Endothelial cell of umbilical vein (primary cell): ENCODE results near the gene LAG3. TPM values are rescaled to one million over a fixed set of nuclear protein-coding genes. Genes with fewer than 3 reads are reported as not detected.

Source experiments
- BruUV-seq: library from RNA; stranded (reverse); fragments of 400-500 nt; replicated peaks from 2 replicates; lab custom pipeline; 2021; lab: Mats Ljungman, UMichigan
- CTCF ChIA-PET: fragments of 300-600, 350-600 bp; sonication (Branson Sonifier 250); formaldehyde crosslinking; loops from one replicate; lab custom pipeline; 2021; ENCODE audit warnings: antibody characterized with exemption, inconsistent platforms; lab: Charles Lee
- POLR2A ChIA-PET: fragments of 300-600, 350-600 bp; sonication (Branson Sonifier 250); formaldehyde crosslinking; loops from one replicate; lab custom pipeline; 2021; ENCODE audit warnings: antibody characterized with exemption, inconsistent platforms; lab: Charles Lee
- DNase-seq: peaks from one replicate; pipeline ENCODE4 v3.0.0-alpha.2; 2011; ENCODE audit warnings: low read depth, low spot score
- FAIRE-seq: peaks from 2 replicates; lab custom pipeline; 2011; peaks lifted over from hg19 to GRCh38; lab: Jason Lieb, UNC
- H2AFZ ChIP-seq: 2 replicates; pipeline ENCODE4 v1.6.0; 2012; ENCODE audit warnings: low read depth, low read length, control low read depth, inconsistent platforms
- H3K27ac ChIP-seq: 2 replicates; pipeline ENCODE4 v1.5.1; 2011; ENCODE audit warnings: low read depth, mild to moderate bottlenecking, control low read depth, low read length, moderate library complexity; ENCODE audit not compliant: insufficient read depth
- H3K27me3 ChIP-seq, 2 experiments: 2 replicates each; pipeline versions ENCODE4 v1.6.0 to v1.6.1; 2011; ENCODE audit warnings: low read length in 2 of 2, mixed read lengths in 1 of 2; ENCODE audit not compliant: control insufficient read depth in 2 of 2, insufficient read depth in 2 of 2
- H3K36me3 ChIP-seq, 2 experiments: 2 replicates in 1 of 2; 3 replicates in 1 of 2; pipeline ENCODE4 v1.5.1; 2011; ENCODE audit warnings: low read length in 2 of 2, mild to moderate bottlenecking in 1 of 2, moderate library complexity in 1 of 2; ENCODE audit not compliant: control insufficient read depth in 2 of 2, insufficient read depth in 2 of 2; ENCODE audit errors: extremely low read depth in 1 of 2
- H3K4me1 ChIP-seq: 3 replicates; pipeline ENCODE4 v1.5.1; 2011; ENCODE audit warnings: mild to moderate bottlenecking, low read length; ENCODE audit not compliant: control insufficient read depth, insufficient read depth; ENCODE audit errors: extremely low read depth
- H3K4me2 ChIP-seq: 2 replicates; pipeline ENCODE4 v1.6.1; 2011; ENCODE audit warnings: low read length, control low read depth, mixed read lengths; ENCODE audit not compliant: insufficient read depth
- H3K4me3 ChIP-seq, 3 experiments: fragments of 200-600 bp in 1 of 3; sonication (generic), shearing (Covaris generic) in 1 of 3; replicated peaks in 1 of 3; 2 replicates each; pipeline ENCODE4 v1.5.1; 2011 to 2016; ENCODE audit warnings: control low read depth in 3 of 3, low read length in 3 of 3, mild to moderate bottlenecking in 2 of 3, inconsistent platforms in 1 of 3, low read depth in 1 of 3, moderate library complexity in 1 of 3; ENCODE audit not compliant: insufficient read depth in 1 of 3
- H3K79me2 ChIP-seq: 2 replicates; pipeline ENCODE4 v1.6.0; 2012; ENCODE audit warnings: low read length, inconsistent platforms; ENCODE audit not compliant: control insufficient read depth, insufficient read depth
- H3K9ac ChIP-seq: replicated peaks from 2 replicates; pipeline ENCODE3; 2011; ENCODE audit warnings: low read length, control low read depth; ENCODE audit not compliant: insufficient read depth; ENCODE audit errors: extremely low read depth
- H3K9me1 ChIP-seq: replicated peaks from 3 replicates; pipeline ENCODE4 v1.6.0; 2011; ENCODE audit warnings: mild to moderate bottlenecking, low read length; ENCODE audit not compliant: control insufficient read depth, insufficient read depth; ENCODE audit errors: extremely low read depth
- H3K9me3 ChIP-seq: replicated peaks from 2 replicates; pipeline ENCODE4 v1.5.1; 2012; ENCODE audit warnings: low read length, inconsistent platforms; ENCODE audit not compliant: control insufficient read depth, insufficient read depth
- H4K20me1 ChIP-seq: replicated peaks from 2 replicates; pipeline ENCODE3; 2011; ENCODE audit warnings: mild to moderate bottlenecking, low read length; ENCODE audit not compliant: control insufficient read depth, insufficient read depth; ENCODE audit errors: extremely low read depth
- CTCF ChIP-seq, 2 donors: IDR thresholded peaks; 1 replicate in 1 of 2; 2 replicates in 1 of 2; pipeline ENCODE4 v1.5.1; 2011; ENCODE audit warnings: low read length in 2 of 2, mild to moderate bottlenecking in 2 of 2, moderate library complexity in 2 of 2, control low read depth in 1 of 2, inconsistent platforms in 1 of 2, low read depth in 1 of 2; ENCODE audit not compliant: insufficient read depth in 1 of 2; ENCODE audit errors: extremely low read depth in 1 of 2
- EZH2 ChIP-seq: IDR thresholded peaks from 2 replicates; pipeline ENCODE4 v1.6.1; 2012; ENCODE audit warnings: borderline replicate concordance, low read depth, mild to moderate bottlenecking, moderate library complexity, low read length, inconsistent platforms; ENCODE audit not compliant: severe bottlenecking
- FOS ChIP-seq: IDR thresholded peaks from 2 replicates; pipeline ENCODE4 v1.6.1; 2011; ENCODE audit warnings: mild to moderate bottlenecking, low read length, moderate library complexity, borderline replicate concordance; ENCODE audit not compliant: insufficient read depth
- GATA2 ChIP-seq: IDR thresholded peaks from 2 replicates; pipeline ENCODE4 v1.7.0; 2011; ENCODE audit warnings: low read depth, mild to moderate bottlenecking, moderate library complexity, mixed read lengths, low read length; ENCODE audit not compliant: insufficient read length, insufficient read depth
- JUN ChIP-seq: IDR thresholded peaks from 2 replicates; pipeline ENCODE4 v1.6.1; 2011; ENCODE audit warnings: borderline replicate concordance, low read depth; ENCODE audit not compliant: insufficient read length, insufficient read depth
- MAX ChIP-seq: IDR thresholded peaks from 2 replicates; pipeline ENCODE4 v1.6.1; 2011; ENCODE audit not compliant: insufficient read depth, insufficient read length
- MYC ChIP-seq: IDR thresholded peaks from one replicate; pipeline ENCODE4 v1.6.1; 2011; ENCODE audit warnings: mild to moderate bottlenecking, low read depth, low read length
- POLR2A ChIP-seq: IDR thresholded peaks from 2 replicates; pipeline ENCODE4 v1.6.1; 2012; ENCODE audit warnings: low read depth, mild to moderate bottlenecking, control low read depth, low read length
- POLR2AphosphoS5 ChIP-seq: IDR thresholded peaks from 2 replicates; pipeline ENCODE4 v1.6.1; 2012; ENCODE audit warnings: low read depth, mild to moderate bottlenecking, control low read depth, low read length, moderate library complexity; ENCODE audit not compliant: insufficient read depth
- dilution Hi-C: fragments of 300-500 bp; cut with MboI; formaldehyde crosslinking; loops from one replicate; pipeline ENCODE4 v1.15.0; 2019; ENCODE audit warnings: low sequenced_read_pairs; ENCODE audit not compliant: extremely low pct_ligation_motif_present
- intact Hi-C: fragments of 100-400 bp; cut with micrococcal nuclease; formaldehyde crosslinking; loops from one replicate; pipeline ENCODE4 v1.10.0; 2022
- polyA plus RNA-seq, 4 experiments: library from polyadenylated mRNA; depleted of rRNA in 3 of 4; stranded (reverse) in 3 of 4; unstranded in 1 of 4; fragments of >200 nt; gene quantifications; 2 replicates each; pipeline versions ENCODE4 v1.2.1 to v1.2.3, GENCODE V29; 2011 to 2012; ENCODE audit warnings: missing spikeins in 1 of 4
- total RNA-seq: library from RNA; stranded (reverse); gene quantifications from 2 replicates; pipeline ENCODE4 v1.2.3, GENCODE V29; 2021

Gene LAG3
- total and polyA plus RNA-seq, 2 donors (not counting 3 experiments of a cell fraction or from before 2014, with no cell fraction given) = 1.3 to 3.8 TPM

- Histone ChIP-seq H3K79me2 (peaks cover 32% of the 10 kb centered on the region), H4K20me1 (no peaks in the 10 kb centered on the region), H3K9me1 (no peaks in the 10 kb centered on the region), H3K4me2 (peak overlapping the region; percentile 68), H3K9ac (peak overlapping the region; percentile 29), H2AFZ (no peak overlapping the region), H3K4me1 (peaks cover 31% of the 10 kb centered on the region), H3K36me3 (peaks cover 0 to 23% of the 10 kb centered on the region in 2 experiments), H3K4me3 (peak overlapping the region in 2 of 3 experiments; percentile 70 to 74), H3K27me3 (no peaks in the 10 kb centered on the region), H3K9me3 (no peaks in the 10 kb centered on the region), H3K27ac (no peak overlapping the region)
- CTCF ChIA-PET = interaction anchor here (0.6 to 8.4 kb wide), 3 partner anchors 10 to 149 kb away, joined by 3 to 234 read pairs (median 70); partner anchors contain the start of gene MLF2
- no peak for FAIRE-seq
- no TSS peak for BruUV-seq
- intact Hi-C loops (no loop called here), dilution Hi-C loops (no loop called here)
- POLR2A ChIA-PET = no interaction called here
- DNase-seq = peak; percentile 33
- TF ChIP-seq CTCF (IDR thresholded peaks at IDR 0.05; ENCODE audit: extremely low read depth in 1 of 2, insufficient read depth in 1 of 2, low read depth in 1 of 2, low read length in 2 of 2) (no peak), MAX (no peak), FOS (no peak), MYC (no peak), EZH2 (no peak), POLR2AphosphoS5 (no peak), JUN (no peak), GATA2 (no peak), POLR2A (no peak)
These were observed 3.3 kb upstream of the LAG3 start for GRCh38 chr12:6768990-6769389.
